Transverse colon (tissue), 4 donors: ENCODE data around the gene ARHGEF26. TPM values are rescaled to one million over a fixed set of nuclear protein-coding genes. Genes with fewer than 3 reads are reported as not detected.

Source experiments
- DNase-seq: peaks from one replicate; pipeline ENCODE4 v3.0.0-alpha.2; 2019
- H3K27ac ChIP-seq, 4 donors: fragments of 200-600 bp; sonication (generic); 2 replicates each; pipeline ENCODE4 v1.5.1; 2016 to 2018; ENCODE audit warnings: inconsistent platforms in 4 of 4
- H3K27me3 ChIP-seq: fragments of 200-600 bp; sonication (generic); 2 replicates; pipeline ENCODE4 v1.5.1; 2017; ENCODE audit warnings: inconsistent platforms
- H3K36me3 ChIP-seq, 4 donors: fragments of 200-600 bp; sonication (generic); 2 replicates each; pipeline ENCODE4 v1.5.1; 2017 to 2019; ENCODE audit warnings: inconsistent platforms in 4 of 4
- H3K4me1 ChIP-seq, 4 donors: fragments of 200-600 bp; sonication (generic); 2 replicates each; pipeline ENCODE4 v1.5.1; 2017 to 2020; ENCODE audit warnings: inconsistent platforms in 4 of 4
- H3K4me3 ChIP-seq, 4 donors: fragments of 200-600 bp; sonication (generic); 1 replicate in 1 of 4; 2 replicates in 3 of 4; pipeline versions ENCODE4 v1.5.1 to v1.6.1; 2017 to 2019; ENCODE audit warnings: inconsistent platforms in 4 of 4
- H3K9me3 ChIP-seq, 2 donors: fragments of 200-600 bp; sonication (generic); 2 replicates each; pipeline ENCODE4 v1.5.1; 2017 to 2019; ENCODE audit warnings: inconsistent platforms in 2 of 2
- EP300 ChIP-seq: sonication (generic); formaldehyde crosslinking; IDR thresholded peaks from one replicate; pipeline ENCODE4 v1.6.1; 2017; ENCODE audit warnings: antibody characterized with exemption, low read depth
- POLR2A ChIP-seq: fragments of 450-650 bp; IDR thresholded peaks from one replicate; pipeline ENCODE4 v1.6.1; 2016; ENCODE audit warnings: antibody characterized with exemption, mild to moderate bottlenecking, moderate library complexity
- POLR2AphosphoS5 ChIP-seq, 3 donors: sonication (generic); formaldehyde crosslinking; IDR thresholded peaks; one replicate each; pipeline ENCODE4 v1.6.1; 2016; ENCODE audit warnings: antibody characterized with exemption in 3 of 3
- WGBS, 2 donors: methylation state at CpG; one replicate each; pipeline ENCODE4 v1.1.5; 2018; ENCODE audit warnings: low coverage in 1 of 2; 5-methylcytosine and 5-hydroxymethylcytosine counted together
- in situ Hi-C, 4 donors: fragments of 200-750 bp; cut with MboI; loops; one replicate each; pipeline versions ENCODE4 v1.15.0 to v1.15.1; 2017; ENCODE audit warnings: low sequenced_read_pairs in 3 of 4, low pct_ligation_motif_present in 1 of 4, low pct_unique_long_range_greater_than_20kb in 1 of 4
- intact Hi-C: fragments of 100-400 bp; cut with DNase I; formaldehyde crosslinking; loops from one replicate; pipeline ENCODE4 v1.15.1; 2023; ENCODE audit warnings: low total_unique reads
- total RNA-seq, 4 donors: library from RNA; depleted of rRNA; stranded (reverse); fragments of >200 nt; gene quantifications; one replicate each; pipeline ENCODE4 v1.1.0, GENCODE V29; 2016
- TF ChIP-seq, protein P1 (sequence below), 5 experiments: fragments of 200-600 bp in 3 of 5; fragments of 450-650 bp in 2 of 5; sonication (generic) in 3 of 5; IDR thresholded peaks; 1 replicate in 2 of 5; 2 replicates in 3 of 5; pipeline ENCODE4 v1.5.1; 2016 to 2017; ENCODE audit warnings: antibody characterized with exemption in 5 of 5, inconsistent platforms in 3 of 5, mild to moderate bottlenecking in 2 of 5, moderate library complexity in 1 of 5

ARHGEF26 gene
- total RNA-seq, 4 donors from 2014 or later = 8.6 to 15.0 (median 13.2) TPM

DNA sequence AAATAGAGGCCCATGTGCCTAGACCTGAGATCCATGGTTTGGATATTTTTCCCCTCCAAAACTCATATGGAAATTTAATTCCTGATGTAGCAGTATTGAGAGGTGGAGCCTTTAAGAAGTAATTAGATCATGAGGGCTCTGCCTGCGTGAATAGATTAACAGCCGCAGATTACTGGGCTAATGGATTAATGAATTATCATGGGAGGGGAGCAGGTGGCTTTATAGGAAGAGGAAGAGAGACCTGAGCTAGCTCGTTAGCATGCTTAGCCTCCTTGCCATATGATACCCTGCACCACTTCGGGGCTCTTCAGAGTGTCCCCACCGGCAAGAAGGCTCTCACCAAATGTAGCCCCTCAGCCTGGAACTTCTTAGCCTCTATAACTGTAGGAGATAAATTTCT, 15.8 kb downstream of the ARHGEF26 start:
- no peak overlapping the region for H3K27ac ChIP-seq
- peaks cover 0 to 25% (median 15%) of the 10 kb centered on the region in 4 donors for H3K4me1 ChIP-seq
- in situ Hi-C loops = no loop called here

DNA sequence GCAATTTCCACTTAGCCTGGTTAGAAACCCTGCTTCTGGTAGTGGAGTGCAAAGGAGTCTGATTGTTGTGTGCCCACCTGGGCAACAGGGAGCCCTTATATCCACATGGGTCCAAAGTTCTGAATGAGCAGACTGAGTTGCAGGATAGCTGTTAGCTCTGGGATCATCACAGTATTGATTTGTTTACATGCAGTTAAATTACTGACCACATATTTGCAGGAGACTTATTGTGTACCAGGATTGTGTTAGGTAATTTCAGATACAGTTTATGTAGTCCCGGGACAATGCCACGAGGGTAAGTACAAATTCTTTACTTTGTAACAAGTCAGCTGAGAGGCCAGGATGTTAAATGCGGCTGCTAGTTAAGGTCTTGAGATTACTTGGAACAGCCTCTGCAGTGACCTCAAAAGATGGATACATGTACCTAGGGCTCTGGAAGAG, 18.8 kb downstream of the ARHGEF26 start:
- TF ChIP-seq EP300 (no peak), POLR2AphosphoS5 (IDR thresholded peaks at IDR 0.05) (no peak), POLR2A (no peak)
- TF ChIP-seq, protein P1, sequence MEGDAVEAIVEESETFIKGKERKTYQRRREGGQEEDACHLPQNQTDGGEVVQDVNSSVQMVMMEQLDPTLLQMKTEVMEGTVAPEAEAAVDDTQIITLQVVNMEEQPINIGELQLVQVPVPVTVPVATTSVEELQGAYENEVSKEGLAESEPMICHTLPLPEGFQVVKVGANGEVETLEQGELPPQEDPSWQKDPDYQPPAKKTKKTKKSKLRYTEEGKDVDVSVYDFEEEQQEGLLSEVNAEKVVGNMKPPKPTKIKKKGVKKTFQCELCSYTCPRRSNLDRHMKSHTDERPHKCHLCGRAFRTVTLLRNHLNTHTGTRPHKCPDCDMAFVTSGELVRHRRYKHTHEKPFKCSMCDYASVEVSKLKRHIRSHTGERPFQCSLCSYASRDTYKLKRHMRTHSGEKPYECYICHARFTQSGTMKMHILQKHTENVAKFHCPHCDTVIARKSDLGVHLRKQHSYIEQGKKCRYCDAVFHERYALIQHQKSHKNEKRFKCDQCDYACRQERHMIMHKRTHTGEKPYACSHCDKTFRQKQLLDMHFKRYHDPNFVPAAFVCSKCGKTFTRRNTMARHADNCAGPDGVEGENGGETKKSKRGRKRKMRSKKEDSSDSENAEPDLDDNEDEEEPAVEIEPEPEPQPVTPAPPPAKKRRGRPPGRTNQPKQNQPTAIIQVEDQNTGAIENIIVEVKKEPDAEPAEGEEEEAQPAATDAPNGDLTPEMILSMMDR (IDR thresholded peaks at IDR 0.05) = no peak
- in situ Hi-C loops = no loop called here
- Histone ChIP-seq H3K4me3 (no peak overlapping the region), H3K9me3 (no peaks in the 10 kb centered on the region), H3K4me1 (peaks cover 0 to 7% (median 5%) of the 10 kb centered on the region in 4 donors), H3K36me3 (no peaks in the 10 kb centered on the region), H3K27ac (no peak overlapping the region), H3K27me3 (no peaks in the 10 kb centered on the region)
- DNase-seq = no peak
- intact Hi-C loops = no loop called here
- 45 to 60% methylated on average over 3 of the region's 3 CpGs for WGBS, 2 donors

More for the DNA sequence above, 15.8 kb downstream of the ARHGEF26 start:
- Histone ChIP-seq H3K36me3 (no peaks in the 10 kb centered on the region), H3K9me3 (no peaks in the 10 kb centered on the region), H3K27me3 (no peaks in the 10 kb centered on the region), H3K4me3 (no peak overlapping the region)
- TF ChIP-seq POLR2A = no peak
- TF ChIP-seq, protein P1 (IDR thresholded peaks at IDR 0.05) = no peak
- no peak for TF ChIP-seq POLR2AphosphoS5 (IDR thresholded peaks at IDR 0.05)
- no peak for TF ChIP-seq EP300
- DNase-seq = no peak
- 83 to 89% methylated on average over 5 of the region's 5 CpGs for WGBS, 2 donors
- intact Hi-C loops = no loop called here

DNA sequence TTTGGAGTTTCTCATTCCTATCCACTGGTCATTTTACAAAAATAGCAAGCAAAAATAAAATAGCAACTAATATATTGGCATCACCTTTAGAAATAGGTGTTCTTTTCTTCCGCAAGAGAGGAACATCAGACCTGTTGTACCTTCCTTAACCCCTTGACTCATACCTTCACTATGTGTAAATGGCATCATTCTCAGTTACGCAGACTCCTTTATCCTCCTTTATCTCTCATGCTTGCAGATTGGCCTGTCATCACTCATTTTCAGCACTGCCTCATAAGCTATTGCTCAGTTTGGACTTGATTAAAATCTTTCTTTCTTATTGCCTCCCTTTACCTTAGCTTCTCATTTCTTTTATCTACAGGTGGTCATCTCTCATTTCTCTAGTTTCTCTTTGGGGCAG, 21.4 kb downstream of the ARHGEF26 start:
- WGBS, 2 donors = 94 to 95% methylated on average over 2 of the region's 2 CpGs
- Histone ChIP-seq H3K27ac (no peak overlapping the region), H3K9me3 (no peaks in the 10 kb centered on the region), H3K36me3 (no peaks in the 10 kb centered on the region), H3K4me1 (peaks cover 0 to 7% (median 5%) of the 10 kb centered on the region in 4 donors), H3K4me3 (no peak overlapping the region), H3K27me3 (no peaks in the 10 kb centered on the region)
- in situ Hi-C loops = no loop called here
- TF ChIP-seq POLR2A = no peak
- TF ChIP-seq, protein P1 (IDR thresholded peaks at IDR 0.05) = no peak
- TF ChIP-seq EP300 = no peak
- no peak for TF ChIP-seq POLR2AphosphoS5 (IDR thresholded peaks at IDR 0.05)
- intact Hi-C loops = no loop called here
- DNase-seq = no peak

DNA sequence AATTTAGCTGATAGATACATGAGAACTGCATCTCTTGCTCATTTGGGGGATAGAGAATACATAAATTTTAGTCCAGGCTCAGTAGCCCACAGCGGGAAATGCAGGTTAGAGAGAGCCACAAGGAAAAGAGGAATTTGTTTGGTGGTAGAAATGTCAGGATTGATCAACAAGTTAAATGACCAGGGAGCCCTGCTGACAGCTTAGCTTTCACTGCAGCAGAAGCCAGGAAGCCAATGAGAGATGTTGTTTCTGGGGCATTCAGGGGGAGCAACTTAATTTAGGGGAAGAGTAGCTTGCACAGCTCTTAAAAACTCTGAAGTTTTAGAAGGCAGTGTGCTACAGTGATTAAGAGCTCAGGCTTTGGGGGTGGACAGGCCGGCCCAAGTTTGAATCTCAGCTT, 22.7 kb downstream of the ARHGEF26 start:
- 82 to 92% methylated on average over 2 of the region's 2 CpGs for WGBS, 2 donors
- no peak overlapping the region for H3K27ac ChIP-seq
- in situ Hi-C loops = no loop called here

More for the DNA sequence above, 22.7 kb downstream of the ARHGEF26 start:
- Histone ChIP-seq H3K4me1 (peaks cover 0 to 7% (median 3%) of the 10 kb centered on the region in 4 donors), H3K4me3 (no peak overlapping the region), H3K27me3 (no peaks in the 10 kb centered on the region), H3K9me3 (no peaks in the 10 kb centered on the region), H3K36me3 (no peaks in the 10 kb centered on the region)
- intact Hi-C loops = no loop called here
- DNase-seq = no peak
- TF ChIP-seq EP300 = no peak
- no peak for TF ChIP-seq POLR2AphosphoS5 (IDR thresholded peaks at IDR 0.05)
- TF ChIP-seq POLR2A = no peak
- TF ChIP-seq, protein P1 (IDR thresholded peaks at IDR 0.05) = no peak
